GM19351 (cell line): ENCODE results near the gene RAP1B.
A peak's percentile ranks its signal among the peaks of the same experiment; 100 is the strongest.

Experiments used
- ATAC-seq: cut with Tn5 transposase; IDR thresholded peaks from one replicate; pipeline ENCODE4 v1.9.1; 2021; ENCODE audit warnings: mild to moderate bottlenecking, moderate library complexity; ENCODE audit not compliant: unreplicated experiment

The RAP1B gene

DNA sequence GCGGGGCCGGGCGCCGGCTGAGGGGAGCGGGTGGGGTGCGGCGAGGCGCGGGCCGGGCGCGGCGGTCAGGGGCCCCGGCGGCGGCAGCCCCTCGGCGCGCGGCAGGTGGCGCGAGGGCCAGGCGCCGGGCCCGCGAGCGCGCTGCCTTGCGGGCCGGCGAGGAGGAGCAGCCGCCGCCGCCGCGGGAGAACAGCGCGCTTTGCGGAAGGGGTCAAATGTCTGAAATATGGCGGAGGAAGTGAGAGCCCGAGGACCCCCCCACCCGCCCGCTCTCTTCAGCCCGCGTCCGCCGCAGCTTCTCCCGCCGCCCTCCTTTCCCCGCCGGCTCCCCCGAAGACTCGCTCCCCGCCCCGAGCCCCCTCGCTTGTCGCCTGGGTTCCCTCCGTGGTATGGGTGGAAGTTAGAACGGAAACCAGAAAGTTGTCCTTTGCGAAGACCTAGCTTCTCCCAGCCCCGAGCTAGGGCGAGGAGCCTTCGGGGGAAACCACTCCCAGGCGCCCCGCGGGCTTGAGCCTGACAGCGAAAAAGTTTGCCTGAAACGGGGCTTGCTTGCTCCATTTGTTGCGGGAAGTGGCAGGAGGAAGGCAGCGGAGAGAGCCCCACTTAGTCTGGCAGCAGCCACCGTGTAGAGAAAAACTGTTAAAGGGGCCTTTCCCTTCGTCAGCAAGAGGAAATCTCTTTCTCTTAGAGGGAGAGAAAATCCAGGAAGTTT, 551 bp downstream of the RAP1B start:
- ATAC-seq, result no peak

- ATAC-seq, result no peak
These were observed 1.1 kb downstream of the RAP1B start for GRCh38 chr12:68611806-68612160.

GRCh38 chr12:68612202-68612601, 1.5 kb downstream of the RAP1B start:
- ATAC-seq, result no peak

DNA sequence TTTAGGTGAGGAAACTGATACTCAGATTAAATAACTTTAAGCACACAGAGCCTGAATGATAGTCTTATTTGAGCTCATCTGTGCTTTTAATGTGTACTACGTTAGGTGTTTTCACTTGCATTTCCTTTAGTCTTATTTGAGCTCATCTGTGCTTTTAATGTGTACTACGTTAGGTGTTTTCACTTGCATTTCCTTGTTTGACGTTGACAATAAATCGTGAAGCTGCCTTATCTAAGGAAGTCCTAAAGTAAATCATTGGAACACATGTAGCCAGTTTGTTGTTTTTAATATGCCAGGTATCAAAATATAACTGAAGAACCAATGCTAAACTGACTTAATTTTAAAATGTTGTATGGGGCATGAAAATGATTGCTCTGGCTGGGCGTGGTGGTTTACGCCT, 2.0 kb downstream of the RAP1B start:
- no peak for ATAC-seq

DNA sequence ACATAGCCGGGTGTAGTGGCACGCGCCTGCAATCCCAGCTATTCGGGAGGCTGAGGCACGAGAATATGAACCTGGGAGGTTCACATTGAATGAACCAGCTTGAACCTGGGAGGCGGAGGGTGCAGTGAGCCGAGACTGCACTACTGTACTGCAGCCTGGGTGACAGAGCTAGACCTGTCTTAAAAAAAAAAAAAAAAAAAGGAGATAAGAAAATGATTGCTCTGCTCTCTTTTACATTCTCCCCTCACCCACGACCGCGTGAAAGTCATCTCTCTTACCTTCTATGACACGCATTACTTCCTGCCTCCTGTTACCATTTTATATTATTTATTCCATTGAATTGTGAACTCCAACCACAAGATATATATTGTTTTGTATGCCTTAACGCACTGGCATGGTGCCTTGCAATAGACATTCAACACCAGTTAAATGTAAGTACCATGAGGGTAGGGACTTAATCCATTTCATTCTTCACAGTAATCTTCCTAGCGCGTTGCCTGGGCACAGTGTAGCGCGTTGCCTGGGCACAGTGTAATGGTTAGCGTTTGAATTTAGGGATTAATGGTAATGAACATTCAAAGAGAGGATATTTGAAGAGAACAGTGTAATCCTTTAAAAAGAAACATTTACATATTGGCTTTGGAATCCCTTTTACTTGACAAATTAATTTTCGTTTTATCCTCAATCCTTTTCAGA, 2.7 kb downstream of the RAP1B start:
- ATAC-seq, result no peak

- no peak for ATAC-seq
These were observed 3.5 kb downstream of the RAP1B start for GRCh38 chr12:68614105-68614679.

DNA sequence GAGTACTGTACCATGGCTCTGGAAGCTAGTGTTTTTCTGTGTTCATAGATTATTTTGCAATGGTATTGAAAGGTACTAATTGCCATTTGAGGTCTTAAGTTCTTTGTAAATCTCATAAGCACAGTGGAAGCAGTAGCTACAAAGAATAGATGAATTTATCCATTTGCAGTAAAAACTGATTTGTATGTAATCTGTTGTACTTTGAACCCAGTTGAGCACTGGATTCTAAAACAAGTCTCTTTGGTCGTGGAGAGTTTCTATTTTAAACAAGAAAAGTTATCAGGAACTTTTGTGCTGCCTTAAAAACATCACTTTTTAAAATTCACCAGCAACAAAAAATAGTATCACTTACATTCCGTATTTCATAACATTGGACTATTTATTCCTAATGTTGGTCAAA, 4.1 kb downstream of the RAP1B start:
- no peak for ATAC-seq

- ATAC-seq, result no peak
These were observed 6.6 kb downstream of the RAP1B start for GRCh38 chr12:68617160-68617926.

- no peak for ATAC-seq
These were observed 8.8 kb downstream of the RAP1B start for GRCh38 chr12:68619541-68619940.

DNA sequence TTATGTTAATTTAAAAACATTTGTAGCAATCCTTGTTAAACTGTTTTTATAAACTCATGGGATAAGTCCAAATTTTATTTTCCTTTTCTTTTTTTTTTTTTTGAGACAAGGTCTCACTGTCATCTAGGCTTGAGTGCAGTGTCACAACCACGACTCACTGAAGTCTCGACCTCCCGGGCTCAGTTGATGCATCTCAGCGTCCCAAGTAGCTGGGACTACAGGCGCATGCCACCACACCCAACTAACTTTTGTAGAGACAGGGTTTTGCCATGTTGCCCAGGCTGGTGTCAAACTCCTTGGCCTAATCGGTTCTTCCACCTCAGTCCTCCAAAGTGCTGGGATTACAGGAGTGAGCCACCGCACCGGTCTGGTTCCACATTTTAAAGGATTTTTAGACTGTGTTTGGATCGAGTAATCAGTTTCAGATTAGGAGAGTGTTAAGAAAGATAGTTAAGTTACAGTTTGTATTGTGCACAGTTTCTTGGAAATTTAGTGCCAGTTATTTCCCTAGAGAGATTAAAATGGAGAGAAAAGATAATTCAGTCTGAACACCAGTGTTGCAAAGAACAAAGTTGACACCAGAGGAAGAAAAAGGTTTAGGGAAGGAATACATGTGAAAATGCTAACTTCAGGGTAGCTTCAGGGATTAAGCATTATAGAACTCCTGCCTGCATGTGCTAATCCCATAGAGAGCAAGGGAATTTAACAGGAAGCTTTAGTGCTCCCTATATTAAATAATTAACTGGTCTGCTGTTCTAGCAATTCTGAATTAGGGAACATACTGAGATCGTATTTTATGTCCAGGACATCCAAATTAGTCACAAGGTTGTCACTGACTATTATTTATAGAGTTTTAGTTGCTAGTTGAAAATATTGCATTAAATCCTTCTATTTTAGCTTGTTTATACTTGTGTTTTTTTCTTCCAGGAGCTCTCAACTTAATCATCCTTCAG, 10.1 kb downstream of the RAP1B start:
- no peak for ATAC-seq

- ATAC-seq, result no peak
These were observed 10.9 kb downstream of the RAP1B start for GRCh38 chr12:68621472-68622081.

GRCh38 chr12:68622250-68622649, 11.6 kb downstream of the RAP1B start:
- no peak for ATAC-seq

DNA sequence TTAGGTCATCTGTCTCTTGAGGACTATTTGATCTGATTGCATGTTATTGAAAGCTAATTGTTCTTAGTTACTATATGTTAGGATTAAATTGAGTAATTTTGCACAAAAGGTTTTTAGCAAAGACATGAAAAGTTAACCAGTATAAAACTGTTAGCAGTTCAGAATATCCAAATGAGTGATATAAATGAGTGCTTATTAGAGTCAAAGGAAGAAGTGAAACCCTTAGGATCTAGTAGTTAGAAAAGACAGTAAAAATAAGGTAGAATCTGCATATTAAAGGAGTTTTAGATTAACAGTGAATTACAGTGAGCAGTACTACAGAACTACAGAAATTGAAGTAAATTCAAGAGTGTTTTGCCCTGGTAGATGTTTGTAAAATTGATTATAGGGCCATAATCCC, 12.4 kb downstream of the RAP1B start:
- no peak for ATAC-seq

DNA sequence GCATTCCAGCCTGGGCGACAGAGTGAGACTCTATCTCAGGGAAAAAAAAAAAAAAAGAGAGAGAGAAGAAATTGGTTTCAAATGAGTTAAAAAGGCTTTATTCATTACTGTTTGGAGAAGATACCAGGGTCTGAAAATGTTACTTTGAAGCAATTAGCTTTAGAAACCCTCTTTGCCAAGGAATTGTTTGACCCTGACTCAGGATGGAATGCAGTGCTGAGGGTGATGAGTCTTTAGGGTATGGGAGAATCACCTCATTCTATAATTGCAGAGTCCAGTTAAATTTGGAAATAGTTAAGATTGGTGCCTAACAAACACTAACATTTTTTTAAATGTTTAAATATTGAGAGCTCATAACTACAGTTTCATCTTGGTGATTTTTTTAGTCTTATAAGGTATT, 13.3 kb downstream of the RAP1B start:
- ATAC-seq, result no peak

DNA sequence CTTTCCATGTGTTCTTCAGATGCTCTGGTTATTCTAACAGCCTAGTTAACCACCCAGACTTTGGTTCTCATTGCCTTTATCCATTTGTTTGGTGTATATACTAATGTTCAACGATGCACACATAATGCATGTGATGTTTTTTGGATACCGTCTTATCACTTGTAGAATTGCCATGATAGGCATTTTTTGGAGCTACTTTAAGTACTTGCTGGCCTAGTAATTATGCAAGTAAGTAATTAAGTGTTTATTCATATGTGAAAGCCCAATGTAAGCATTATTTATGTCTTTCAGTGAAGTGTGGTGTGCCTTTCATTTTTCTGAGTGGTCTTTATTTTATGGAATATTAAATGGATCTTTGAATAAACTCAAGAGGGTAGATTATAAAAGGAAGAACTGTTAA, 14.2 kb downstream of the RAP1B start:
- no peak for ATAC-seq

DNA sequence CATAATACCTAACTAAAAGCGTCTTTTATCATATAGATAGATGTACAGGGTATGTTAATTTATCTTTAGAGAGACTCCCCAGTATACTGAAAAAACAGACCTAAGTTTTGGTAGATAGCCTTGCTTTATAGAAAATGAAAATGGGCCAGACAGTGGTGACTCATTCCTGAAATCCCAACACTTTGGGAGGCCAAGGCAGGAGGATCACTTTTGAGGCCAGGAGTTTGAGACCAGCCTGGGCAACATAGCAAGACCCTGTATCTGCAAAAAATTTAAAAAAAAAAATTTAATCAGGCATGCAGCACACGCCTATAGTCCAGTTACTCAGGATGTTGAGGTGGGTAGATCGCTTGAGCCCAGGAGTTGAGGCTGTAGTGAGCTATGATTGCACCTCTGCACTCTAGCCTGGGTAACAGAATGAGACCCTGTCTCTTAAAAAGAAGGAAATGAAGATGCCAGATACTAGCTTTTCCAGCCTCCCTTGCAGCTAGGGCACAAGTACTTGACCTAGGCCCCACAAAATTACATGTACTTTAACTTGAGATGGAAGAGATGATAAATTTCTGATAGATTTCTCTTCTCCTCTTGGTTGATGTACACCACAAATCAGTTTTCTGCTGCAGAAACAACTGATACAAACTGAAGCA, 17.1 kb downstream of the RAP1B start:
- ATAC-seq, result no peak

DNA sequence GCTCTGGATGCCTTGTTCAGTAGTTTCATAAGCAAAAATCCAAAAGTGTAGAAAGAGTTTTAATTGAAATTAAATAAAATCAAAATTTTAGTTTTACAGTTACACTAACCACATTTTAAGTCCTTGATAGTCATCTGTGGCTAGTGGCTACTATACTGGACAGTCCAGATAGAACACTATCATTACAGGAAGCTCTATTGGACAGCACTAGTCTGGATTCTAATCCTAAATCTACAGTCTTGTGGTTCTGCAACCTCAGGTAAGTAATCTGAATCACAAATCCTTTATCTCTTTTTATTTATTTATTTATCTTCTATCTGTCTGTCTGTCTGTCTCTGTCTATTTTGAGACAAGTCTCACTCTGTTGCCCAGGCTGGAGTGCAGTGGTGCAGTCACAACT, 18.0 kb downstream of the RAP1B start:
- no peak for ATAC-seq

- ATAC-seq, result no peak
These were observed 19.4 kb downstream of the RAP1B start for GRCh38 chr12:68630050-68630449.

- peak; percentile 41 for ATAC-seq
These were observed 19.9 kb downstream of the RAP1B start for GRCh38 chr12:68630598-68630997.

- ATAC-seq, result no peak
These were observed 20.5 kb downstream of the RAP1B start for GRCh38 chr12:68631227-68631626.
